Keratinocyte (primary cell): Measurements from ENCODE around the gene REV1. TPM values are rescaled to one million over a fixed set of nuclear protein-coding genes. Genes with fewer than 3 reads are reported as not detected.

ENCODE experiments used
- DNase-seq: peaks from one replicate; pipeline ENCODE4 v3.0.0-alpha.2; 2011; ENCODE audit warnings: low read depth, missing footprints, low spot score
- FAIRE-seq: peaks from 2 replicates; lab custom pipeline; 2011; peaks lifted over from hg19 to GRCh38; lab: Jason Lieb, UNC
- H2AFZ ChIP-seq: 2 replicates; pipeline ENCODE4 v1.6.0; 2012; ENCODE audit warnings: low read length, control low read depth, inconsistent platforms; ENCODE audit not compliant: control insufficient read depth
- H3K27ac ChIP-seq: 2 replicates; pipeline ENCODE4 v1.5.1; 2011; ENCODE audit warnings: low read length; ENCODE audit not compliant: control insufficient read depth, insufficient read depth
- H3K27me3 ChIP-seq: 3 replicates; pipeline ENCODE4 v1.6.0; 2011; ENCODE audit warnings: low read length; ENCODE audit not compliant: control insufficient read depth, insufficient read depth; ENCODE audit errors: extremely low read depth
- H3K36me3 ChIP-seq, 2 experiments: 2 replicates in 1 of 2; 3 replicates in 1 of 2; pipeline ENCODE4 v1.5.1; 2011; ENCODE audit warnings: low read length in 2 of 2, mild to moderate bottlenecking in 1 of 2; ENCODE audit not compliant: control insufficient read depth in 2 of 2, insufficient read depth in 2 of 2; ENCODE audit errors: extremely low read depth in 1 of 2
- H3K4me1 ChIP-seq: 3 replicates; pipeline ENCODE4 v1.5.1; 2011; ENCODE audit warnings: low read length; ENCODE audit not compliant: control insufficient read depth, insufficient read depth; ENCODE audit errors: extremely low read depth
- H3K4me2 ChIP-seq: 3 replicates; pipeline ENCODE4 v1.6.0; 2011; ENCODE audit warnings: low read depth, low read length; ENCODE audit not compliant: control insufficient read depth, insufficient read depth; ENCODE audit errors: extremely low read depth
- H3K4me3 ChIP-seq, 3 experiments: fragments of 200-600 bp in 1 of 3; sonication (generic) in 1 of 3; 2 replicates in 2 of 3; 3 replicates in 1 of 3; pipeline ENCODE4 v1.5.1; 2011 to 2016; ENCODE audit warnings: low read length in 3 of 3, mild to moderate bottlenecking in 3 of 3, control low read depth in 2 of 3, inconsistent platforms in 1 of 3, low read depth in 1 of 3, mixed read lengths in 1 of 3, mixed run types in 1 of 3, moderate library complexity in 1 of 3; ENCODE audit not compliant: control insufficient read depth in 2 of 3, insufficient read depth in 2 of 3; ENCODE audit errors: extremely low read depth in 1 of 3
- H3K79me2 ChIP-seq: 2 replicates; pipeline ENCODE4 v1.6.0; 2012; ENCODE audit warnings: low read length; ENCODE audit not compliant: control insufficient read depth, insufficient read depth
- H3K9ac ChIP-seq: 3 replicates; pipeline ENCODE4 v1.6.0; 2011; ENCODE audit warnings: low read length; ENCODE audit not compliant: control insufficient read depth, insufficient read depth; ENCODE audit errors: extremely low read depth
- H3K9me1 ChIP-seq: 3 replicates; pipeline ENCODE4 v1.6.0; 2011; ENCODE audit warnings: low read length; ENCODE audit not compliant: control insufficient read depth, insufficient read depth; ENCODE audit errors: extremely low read depth
- H3K9me3 ChIP-seq: 2 replicates; pipeline ENCODE4 v1.5.1; 2012; ENCODE audit warnings: low read depth, low read length; ENCODE audit not compliant: control insufficient read depth
- H4K20me1 ChIP-seq: 3 replicates; pipeline ENCODE4 v1.6.0; 2011; ENCODE audit warnings: low read length; ENCODE audit not compliant: control insufficient read depth, insufficient read depth; ENCODE audit errors: extremely low read depth
- CTCF ChIP-seq, 3 experiments: IDR thresholded peaks in 1 of 3; conservative IDR thresholded peaks in 1 of 3; optimal IDR thresholded peaks in 1 of 3; 2 replicates in 2 of 3; 3 replicates in 1 of 3; pipeline versions ENCODE3 to v1.5.1; 2011; ENCODE audit warnings: low read length in 3 of 3, mild to moderate bottlenecking in 3 of 3, moderate library complexity in 2 of 3, control low read depth in 1 of 3, inconsistent platforms in 1 of 3; ENCODE audit not compliant: insufficient read depth in 2 of 3; ENCODE audit errors: extremely low read depth in 1 of 3
- EZH2 ChIP-seq: IDR thresholded peaks from one replicate; pipeline ENCODE4 v1.6.1; 2012; ENCODE audit warnings: inconsistent platforms, mild to moderate bottlenecking, low read length, moderate library complexity
- dilution Hi-C: fragments of 300-500 bp; cut with MboI; formaldehyde crosslinking; loops from one replicate; pipeline ENCODE4 v1.7.0; 2020; ENCODE audit warnings: low sequenced_read_pairs; ENCODE audit not compliant: extremely low pct_ligation_motif_present
- polyA plus RNA-seq, 5 experiments: library from polyadenylated mRNA; depleted of rRNA in 3 of 5; stranded (reverse) in 3 of 5; stranded (forward) in 1 of 5; unstranded in 1 of 5; fragments of >200 nt; gene quantifications; 1 replicate in 1 of 5; 2 replicates in 3 of 5; 3 replicates in 1 of 5; pipeline versions ENCODE4 v1.2.1 to v1.2.3, GENCODE V29; 2011 to 2012; ENCODE audit warnings: missing spikeins in 2 of 5, low read depth in 1 of 5, low replicate concordance in 1 of 5

Gene REV1
- polyA plus RNA-seq, 1 donor (not counting 4 experiments of a cell fraction or from before 2014, with no cell fraction given) = 56.4 TPM

GRCh38 chr2:99480390-99480789, 9.4 kb downstream of the REV1 start:
- FAIRE-seq (no peak), DNase-seq (no peak)
- peak overlapping the region; percentile 83 for H3K27ac ChIP-seq
- peaks cover 62% of the 10 kb centered on the region for H3K4me1 ChIP-seq
- H2AFZ ChIP-seq = no peak overlapping the region
- peak overlapping the region; percentile 47 for H3K4me2 ChIP-seq
- no peaks in the 10 kb centered on the region for H4K20me1 ChIP-seq
- H3K79me2 ChIP-seq = peaks cover 91% of the 10 kb centered on the region
- H3K36me3 ChIP-seq = peaks cover 0 to 5% of the 10 kb centered on the region in 2 experiments
- H3K9me1 ChIP-seq = no peaks in the 10 kb centered on the region
- TF ChIP-seq EZH2 = no peak
- no peak for TF ChIP-seq CTCF (optimal IDR thresholded peaks at IDR 0.05 in 1 of 3, IDR thresholded peaks at IDR 0.05 in 1 of 3, conservative IDR thresholded peaks at IDR 0.05 in 1 of 3; ENCODE audit: extremely low read depth in 1 of 3, insufficient read depth in 2 of 3, low read length in 3 of 3)
- H3K9me3 ChIP-seq = no peaks in the 10 kb centered on the region
- dilution Hi-C loops = no loop called here
- peak overlapping the region; percentile 37 for H3K9ac ChIP-seq
- no peaks in the 10 kb centered on the region for H3K27me3 ChIP-seq
- no peak overlapping the region for H3K4me3 ChIP-seq

- FAIRE-seq = no peak
- no peak for DNase-seq
- Histone ChIP-seq H3K4me1 (peaks cover 59% of the 10 kb centered on the region), H3K9me3 (no peaks in the 10 kb centered on the region), H3K36me3 (peaks cover 0 to 5% of the 10 kb centered on the region in 2 experiments), H3K27ac (peak overlapping the region; percentile 24), H3K27me3 (no peaks in the 10 kb centered on the region), H2AFZ (no peak overlapping the region), H4K20me1 (no peaks in the 10 kb centered on the region), H3K9ac (no peak overlapping the region), H3K4me3 (no peak overlapping the region), H3K9me1 (no peaks in the 10 kb centered on the region), H3K79me2 (peaks cover 85% of the 10 kb centered on the region), H3K4me2 (no peak overlapping the region)
- dilution Hi-C loops = no loop called here
- TF ChIP-seq CTCF (optimal IDR thresholded peaks at IDR 0.05 in 1 of 3, IDR thresholded peaks at IDR 0.05 in 1 of 3, conservative IDR thresholded peaks at IDR 0.05 in 1 of 3; ENCODE audit: extremely low read depth in 1 of 3, insufficient read depth in 2 of 3, low read length in 3 of 3) = no peak
- TF ChIP-seq EZH2 = no peak
Observed at GRCh38 chr2:99478632-99479031, 11.2 kb downstream of the REV1 start.
